Measurements from ENCODE around the gene ADIPOR2. TPM values are rescaled to one million over a fixed set of nuclear protein-coding genes. Genes with fewer than 3 reads are reported as not detected.

Gene ADIPOR2
- total RNA-seq, 1 experiment from 2014 or later = 84.0 TPM

- intact Hi-C loops (cut with micrococcal nuclease; ENCODE audit: unreplicated experiment) = loop anchor here (5.0 to 10.0 kb wide), 2 partner anchors 239 to 787 kb away; no protein-coding TSS in a partner anchor
- Histone ChIP-seq H3K4me1 (ENCODE audit: insufficient read depth, low read length, poor library complexity, severe bottlenecking) (peaks cover 4% of the 10 kb centered on the region), H3K36me3 (ENCODE audit: insufficient read depth, low read length, poor library complexity, severe bottlenecking) (no peaks in the 10 kb centered on the region), H3K27ac (ENCODE audit: low read depth, low read length, poor library complexity, severe bottlenecking) (no peak overlapping the region), H3K4me3 (ENCODE audit: low read depth, low read length, poor library complexity, severe bottlenecking) (no peak overlapping the region), H3K27me3 (replicated peaks; ENCODE audit: insufficient read depth, low read depth, low read length, poor library complexity) (no peaks in the 10 kb centered on the region), H3K9me3 (ENCODE audit: low read depth, low read length, poor library complexity, severe bottlenecking) (no peaks in the 10 kb centered on the region)
- POLR2A ChIA-PET (ENCODE audit: low non-redundant PET) = no interaction called here
- TF ChIP-seq EZH2 (IDR thresholded peaks at IDR 0.05; ENCODE audit: borderline replicate concordance, low read depth, low read length, poor library complexity, severe bottlenecking) (no peak), CTCF (conservative IDR thresholded peaks at IDR 0.05; ENCODE audit: low read depth, low read length) (no peak)
- BruUV-seq (replicated peaks) = no TSS peak
- no peak for DNase-seq (ENCODE audit: low spot score)
- CTCF ChIA-PET = interaction anchor here (0.6 to 2.6 kb wide), 4 partner anchors 142 to 718 kb away, joined by 3 to 34 read pairs (median 8); no protein-coding TSS in a partner anchor
Measured at GRCh38 chr12:1795221-1795784, 104.4 kb downstream of the ADIPOR2 start.

GRCh38 chr12:1795785-1796514 lies 105.1 kb downstream of the ADIPOR2 start:
- peak; percentile 95 for DNase-seq (ENCODE audit: low spot score)
- intact Hi-C loops (cut with micrococcal nuclease; ENCODE audit: unreplicated experiment) = loop anchor here (1.0 to 10.0 kb wide), 3 partner anchors 144 to 786 kb away; no protein-coding TSS in a partner anchor
- ChIA-PET POLR2A (ENCODE audit: low non-redundant PET) (no interaction called here), CTCF (interaction anchor here (0.5 to 2.6 kb wide), 6 partner anchors 117 to 717 kb away, joined by 3 to 34 read pairs (median 6); no protein-coding TSS in a partner anchor)
- Histone ChIP-seq H3K4me1 (ENCODE audit: insufficient read depth, low read length, poor library complexity, severe bottlenecking) (peaks cover 4% of the 10 kb centered on the region), H3K9me3 (ENCODE audit: low read depth, low read length, poor library complexity, severe bottlenecking) (no peaks in the 10 kb centered on the region), H3K4me3 (ENCODE audit: low read depth, low read length, poor library complexity, severe bottlenecking) (peak overlapping the region; percentile 34), H3K27me3 (replicated peaks; ENCODE audit: insufficient read depth, low read depth, low read length, poor library complexity) (no peaks in the 10 kb centered on the region), H3K27ac (ENCODE audit: low read depth, low read length, poor library complexity, severe bottlenecking) (no peak overlapping the region), H3K36me3 (ENCODE audit: insufficient read depth, low read length, poor library complexity, severe bottlenecking) (no peaks in the 10 kb centered on the region)
- no TSS peak for BruUV-seq (replicated peaks)
- TF ChIP-seq EZH2 (IDR thresholded peaks at IDR 0.05; ENCODE audit: borderline replicate concordance, low read depth, low read length, poor library complexity, severe bottlenecking) = no peak
- peak; percentile 84 for TF ChIP-seq CTCF (conservative IDR thresholded peaks at IDR 0.05; ENCODE audit: low read depth, low read length)

GRCh38 chr12:1796515-1797010 lies 105.7 kb downstream of the ADIPOR2 start:
- no peak for DNase-seq (ENCODE audit: low spot score)
- POLR2A ChIA-PET (ENCODE audit: low non-redundant PET) = no interaction called here
- intact Hi-C loops (cut with micrococcal nuclease; ENCODE audit: unreplicated experiment) = loop anchor here (1.0 to 10.0 kb wide), 3 partner anchors 144 to 786 kb away; no protein-coding TSS in a partner anchor
- Histone ChIP-seq H3K27ac (ENCODE audit: low read depth, low read length, poor library complexity, severe bottlenecking) (no peak overlapping the region), H3K27me3 (replicated peaks; ENCODE audit: insufficient read depth, low read depth, low read length, poor library complexity) (no peaks in the 10 kb centered on the region), H3K9me3 (ENCODE audit: low read depth, low read length, poor library complexity, severe bottlenecking) (no peaks in the 10 kb centered on the region), H3K36me3 (ENCODE audit: insufficient read depth, low read length, poor library complexity, severe bottlenecking) (no peaks in the 10 kb centered on the region), H3K4me3 (ENCODE audit: low read depth, low read length, poor library complexity, severe bottlenecking) (peak overlapping the region; percentile 34), H3K4me1 (ENCODE audit: insufficient read depth, low read length, poor library complexity, severe bottlenecking) (peaks cover 4% of the 10 kb centered on the region)
- BruUV-seq (replicated peaks) = no TSS peak
- CTCF ChIA-PET = interaction anchor here (0.5 to 2.6 kb wide), 5 partner anchors 118 to 238 kb away, joined by 3 to 34 read pairs (median 7); no protein-coding TSS in a partner anchor
- TF ChIP-seq EZH2 (IDR thresholded peaks at IDR 0.05; ENCODE audit: borderline replicate concordance, low read depth, low read length, poor library complexity, severe bottlenecking) = no peak
- no peak for TF ChIP-seq CTCF (conservative IDR thresholded peaks at IDR 0.05; ENCODE audit: low read depth, low read length)

All from A673 (cell line).